ENCODE results near the gene SENP7.
"Not testable (repeated sequence)": the region's sequence is repeated elsewhere in the genome, so short reads cannot be mapped to it uniquely, and the experiment has no call there.

SENP7 gene

DNA sequence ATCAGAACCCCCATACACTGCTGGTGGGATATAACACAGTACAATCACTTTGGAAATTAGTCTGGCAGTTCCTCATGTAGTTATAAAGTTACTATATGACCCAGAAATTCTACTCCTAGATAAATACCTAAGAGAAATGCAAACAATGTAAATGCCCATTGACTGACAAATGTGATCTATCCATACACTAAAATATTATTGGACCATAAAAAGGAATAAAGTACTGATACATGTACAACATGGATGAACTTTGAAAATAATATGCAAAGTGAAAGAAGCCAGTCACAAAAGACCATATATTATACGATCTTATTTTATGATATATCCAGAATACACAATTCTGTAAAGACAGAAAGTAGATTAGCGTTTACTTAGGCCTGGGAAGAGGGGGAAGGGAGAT is 200.5 kb downstream of the SENP7 start:
- DNase-seq: no peak

DNA sequence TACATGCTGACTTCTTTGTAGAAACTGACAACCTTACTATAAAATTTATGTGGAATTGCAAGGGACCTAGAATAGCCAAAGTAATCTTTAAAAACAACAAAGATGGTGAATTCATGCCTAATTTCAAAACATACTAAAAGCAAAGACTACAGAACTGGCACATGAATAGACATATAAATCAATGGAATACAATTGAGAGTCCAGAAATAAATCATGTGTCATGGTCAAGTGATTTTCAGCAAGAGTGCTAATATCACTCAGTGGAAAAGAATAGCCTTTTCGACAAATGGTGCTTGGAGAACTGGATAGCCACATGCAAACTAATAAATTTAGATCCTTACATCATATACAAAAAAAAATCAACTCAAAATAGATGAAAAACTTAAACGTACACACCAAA is 201.3 kb downstream of the SENP7 start:
- no peak for DNase-seq

DNA sequence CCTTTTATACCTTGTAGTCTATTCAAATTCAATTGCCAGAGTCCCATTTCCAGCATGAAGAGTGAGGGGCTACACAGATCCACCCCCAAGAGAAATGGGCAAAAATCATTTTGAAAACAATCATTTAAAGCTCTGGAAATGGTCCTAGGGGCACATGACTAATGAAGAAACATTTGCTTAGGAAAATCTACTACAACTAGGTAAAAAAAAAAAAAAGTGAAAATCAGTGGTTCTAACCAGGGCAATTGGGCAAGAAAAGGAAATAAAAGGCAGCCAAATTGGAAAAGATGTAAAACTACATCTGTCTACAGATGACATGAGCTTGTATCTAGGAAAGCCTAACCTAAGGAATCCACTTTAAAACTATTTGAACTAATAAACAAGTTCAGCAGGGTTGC is 202.0 kb downstream of the SENP7 start:
- DNase-seq: no peak

DNA sequence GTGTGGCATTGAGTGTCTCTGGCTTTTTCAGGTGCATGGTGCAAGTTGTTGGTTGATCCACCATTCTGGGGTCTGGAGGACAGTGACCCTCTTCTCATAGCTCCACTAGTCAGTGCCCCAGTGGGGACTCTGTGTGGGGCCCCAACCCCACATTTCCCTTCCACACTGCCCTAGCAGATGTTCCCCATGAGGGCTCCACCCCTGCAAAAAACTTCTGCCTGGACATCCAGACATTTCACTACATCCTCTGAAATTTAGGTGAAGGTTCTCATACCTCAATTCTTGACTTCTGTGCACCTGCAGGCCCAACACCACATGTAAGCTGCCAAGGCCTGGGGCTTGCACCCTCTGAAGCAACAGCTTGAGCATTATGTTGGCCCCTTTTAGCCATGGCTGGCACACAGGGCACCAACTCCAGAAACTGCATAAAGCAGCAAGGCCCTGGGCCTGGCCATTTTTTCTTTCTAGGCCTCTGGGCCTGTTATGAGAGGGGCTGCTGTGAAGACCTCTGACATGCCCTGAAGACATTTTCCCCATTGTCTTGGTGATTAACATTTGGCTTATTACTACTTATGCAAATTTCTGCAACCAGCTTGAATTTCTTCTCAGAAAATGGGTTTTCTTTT is 204.8 kb downstream of the SENP7 start:
- DNase-seq: not testable (repeated sequence)

DNA sequence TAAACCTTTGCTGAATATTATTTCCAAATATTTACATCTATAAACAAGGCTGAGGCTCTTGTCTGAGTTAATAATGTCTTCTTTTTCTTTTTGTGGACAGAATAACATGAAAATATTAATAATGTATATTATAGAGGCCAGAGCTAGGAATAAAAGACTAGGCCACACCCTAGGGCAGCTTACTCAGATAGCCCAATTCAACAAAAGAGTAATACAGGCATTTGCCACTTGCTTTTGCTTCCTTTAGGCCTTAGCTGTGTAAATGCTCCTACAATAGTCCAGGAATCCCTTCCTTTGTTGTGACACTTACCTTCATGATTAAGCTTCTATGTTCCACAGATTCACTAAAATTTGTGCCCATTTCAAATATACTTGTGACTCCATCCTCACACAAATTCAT is 209.2 kb downstream of the SENP7 start:
- no peak for DNase-seq

DNA sequence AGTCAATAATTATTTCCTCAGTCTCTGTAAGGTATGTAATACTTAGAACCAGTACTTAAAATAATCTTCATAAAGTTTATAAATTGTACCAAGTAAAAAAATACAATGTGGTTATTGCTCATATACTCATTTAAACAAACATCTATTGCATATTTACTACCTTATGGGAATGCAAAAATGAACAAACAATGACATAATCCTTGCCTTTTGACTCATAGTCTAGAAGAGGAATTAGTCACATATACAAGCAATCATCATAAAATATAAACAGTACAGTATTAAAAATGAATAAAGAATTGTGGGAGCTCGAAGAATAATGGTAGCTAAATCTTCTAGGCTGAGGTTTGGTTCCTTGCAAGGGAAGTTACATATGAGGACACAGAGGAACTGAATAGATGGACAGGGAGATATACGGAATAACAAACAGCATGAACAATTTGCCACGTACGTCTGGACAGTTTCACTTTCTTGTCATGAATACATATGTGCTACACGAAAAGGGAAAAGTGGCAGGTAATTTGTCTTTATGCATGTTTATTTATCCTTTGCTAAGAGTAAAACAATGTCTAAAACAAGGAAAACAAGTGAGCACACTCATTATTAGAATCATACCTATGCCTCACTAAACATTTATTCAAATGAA is 209.8 kb downstream of the SENP7 start:
- DNase-seq: no peak

DNA sequence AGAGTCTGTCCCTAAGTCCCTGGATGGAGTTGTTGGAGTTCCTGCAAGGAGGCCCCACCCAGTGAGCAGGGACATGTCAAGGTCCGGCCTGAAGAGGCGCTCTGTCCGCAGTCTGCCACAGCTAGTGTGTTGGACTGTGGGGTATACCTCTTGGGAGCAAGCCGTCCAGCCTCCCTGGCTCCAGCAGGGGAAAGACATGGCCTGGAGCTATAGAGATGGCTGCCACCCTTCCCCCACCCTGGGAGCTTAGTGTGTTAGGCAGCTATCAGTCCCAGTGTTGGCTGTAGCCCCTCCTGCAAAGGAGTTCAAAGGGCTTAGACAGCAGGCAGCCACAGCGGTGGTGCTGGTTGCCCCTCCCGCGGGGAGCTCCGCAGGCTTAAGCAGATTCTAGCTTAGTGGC is 212.9 kb downstream of the SENP7 start:
- no peak for DNase-seq

DNA sequence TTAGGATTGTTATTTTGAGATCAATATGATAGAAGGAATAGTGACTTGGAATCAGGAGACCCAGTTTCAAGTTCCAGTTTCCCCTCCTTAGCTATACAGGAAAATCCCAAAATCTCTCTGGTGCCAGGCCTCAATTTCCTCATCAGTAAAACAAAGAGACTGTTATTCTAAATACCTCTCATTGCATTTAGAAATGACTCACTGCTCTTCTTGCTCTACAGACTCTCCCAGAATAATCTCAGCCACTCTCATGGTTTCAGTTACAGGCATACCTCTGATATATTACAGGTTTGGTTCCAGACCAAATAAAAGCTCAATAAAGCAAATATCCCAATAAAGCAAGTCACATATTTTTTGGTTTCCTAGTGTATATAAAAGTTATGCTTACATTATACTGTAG is 221.0 kb downstream of the SENP7 start:
- DNase-seq: no peak

DNA sequence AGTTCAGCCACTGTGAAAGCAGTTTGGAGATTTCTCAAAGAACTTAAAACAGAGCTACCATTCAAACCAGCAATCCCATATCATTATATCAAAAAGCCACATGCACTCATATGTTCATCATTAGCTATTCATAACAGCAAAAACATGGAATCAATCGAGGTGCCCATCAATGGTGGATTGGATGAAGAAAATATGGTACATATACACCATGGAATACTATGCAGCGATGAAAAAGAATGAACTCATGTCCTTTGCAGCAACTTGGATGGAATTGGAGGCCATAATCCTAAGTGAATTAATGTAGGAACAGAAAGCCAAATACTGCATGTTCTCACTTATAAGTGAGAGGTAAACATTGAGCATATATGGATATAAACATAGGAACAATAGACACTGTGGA is 224.7 kb downstream of the SENP7 start:
- no peak for DNase-seq

DNA sequence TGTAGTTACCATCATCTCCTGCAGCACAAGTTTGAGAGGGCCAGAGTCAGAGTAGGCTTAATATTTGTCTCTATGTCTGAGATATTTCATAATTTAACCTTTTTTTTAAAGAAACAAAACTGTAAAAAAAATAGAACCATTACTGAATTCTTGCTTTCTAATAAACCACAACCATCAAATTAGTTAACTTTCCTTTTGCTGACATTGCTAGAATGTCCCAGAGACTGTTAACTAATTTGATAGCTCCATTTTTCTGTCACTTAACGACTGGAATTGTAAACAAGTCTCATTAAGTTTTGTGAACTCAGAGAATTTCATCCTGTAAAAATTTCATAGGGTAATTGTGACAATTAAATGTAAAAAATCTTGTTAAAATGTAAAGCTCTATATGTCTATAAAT is 228.3 kb downstream of the SENP7 start:
- DNase-seq: no peak

DNA sequence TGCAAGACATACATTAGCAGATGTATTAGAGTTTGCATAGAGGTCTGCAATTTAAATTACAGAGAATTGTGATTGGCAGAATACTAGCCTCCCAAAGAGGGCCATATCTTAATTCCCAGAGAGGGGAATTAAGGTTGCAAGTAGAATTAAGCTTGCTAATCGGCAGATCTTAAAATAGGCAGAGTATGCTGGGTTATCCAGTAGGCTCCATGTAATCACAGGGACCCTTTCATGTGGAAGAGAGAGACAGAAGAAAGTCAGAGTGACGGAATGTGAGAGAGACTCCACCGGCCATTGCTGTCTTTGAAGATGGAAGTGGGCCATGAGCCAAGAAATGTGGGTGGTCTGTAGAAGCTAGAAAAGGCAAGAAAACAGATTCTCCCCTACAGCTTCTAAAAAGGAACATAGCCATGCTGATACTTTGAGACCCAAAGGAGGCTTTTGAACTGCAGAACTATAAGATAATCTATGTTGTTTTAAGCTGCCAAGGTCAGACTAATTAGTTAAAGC is 231.4 kb downstream of the SENP7 start:
- DNase-seq: no peak

DNA sequence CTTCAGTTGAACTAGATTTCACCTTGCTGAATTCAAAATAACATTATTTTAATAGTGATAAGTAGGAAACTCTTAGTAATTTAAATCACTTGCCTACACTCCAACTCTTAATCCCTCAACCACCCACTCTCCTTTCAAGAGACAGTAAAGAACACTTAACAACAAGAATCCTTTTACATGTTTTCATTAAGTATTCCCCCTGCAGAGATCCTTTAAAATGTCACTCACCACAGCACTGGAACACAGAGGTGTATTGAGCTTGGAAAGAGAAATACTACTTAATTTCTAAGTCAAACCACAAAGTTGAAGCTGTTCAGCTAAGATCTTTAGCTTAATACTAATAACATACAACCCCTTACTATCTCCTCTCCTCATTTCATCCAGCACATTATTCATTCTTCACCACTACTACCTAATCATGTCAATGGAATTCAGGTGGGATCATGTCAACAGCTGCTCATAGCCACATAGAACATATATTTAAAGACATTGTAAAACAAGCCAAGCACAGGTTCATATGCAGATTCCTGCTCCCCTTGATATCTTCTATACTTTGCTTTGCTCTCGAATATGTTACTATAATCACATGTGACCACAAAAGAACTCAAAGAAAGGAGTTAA is 233.1 kb downstream of the SENP7 start:
- DNase-seq: no peak

DNA sequence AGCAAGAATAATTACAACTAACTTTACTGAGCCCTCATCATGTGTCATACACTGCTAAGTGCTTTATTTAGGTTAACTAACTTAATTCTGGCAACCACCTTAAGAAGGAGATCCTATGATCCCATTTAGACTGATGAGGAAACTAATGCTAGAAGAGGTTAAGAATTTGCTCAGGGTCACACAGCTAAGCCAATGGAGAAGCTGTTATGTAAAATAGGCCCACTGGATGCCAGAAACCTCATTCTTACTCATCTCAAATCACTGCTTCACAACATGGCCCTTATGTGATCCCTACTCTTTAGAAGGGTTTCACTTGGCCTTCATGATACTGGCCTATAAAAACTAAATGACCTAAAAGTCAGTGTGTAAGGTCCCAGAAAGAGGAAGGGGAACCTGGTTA is 233.8 kb downstream of the SENP7 start:
- no peak for DNase-seq

DNA sequence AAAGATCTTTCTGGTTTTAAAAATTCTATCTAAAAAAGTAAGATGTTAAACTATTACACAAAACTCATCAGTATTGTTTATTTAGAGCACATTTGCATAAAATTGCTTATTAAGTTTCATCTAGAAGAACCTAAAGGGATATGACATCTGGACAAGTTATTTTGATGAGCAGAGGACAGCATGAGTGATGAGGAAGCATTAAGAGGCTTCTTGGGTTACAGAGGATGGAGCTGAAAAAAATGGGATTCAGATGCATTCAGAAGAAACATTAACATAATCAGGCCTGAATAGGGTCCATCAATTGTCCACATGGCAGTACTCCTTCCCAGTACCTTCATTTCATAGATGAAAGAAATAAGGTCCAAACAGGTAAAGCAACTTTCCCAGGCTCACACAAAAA is 234.3 kb downstream of the SENP7 start:
- DNase-seq: no peak

Data from NCI-H2171 (cell line).